GM12892 (cell line): ENCODE measurements around the gene NPHP4.

Experiments
- POLR2A ChIP-seq: IDR thresholded peaks from 2 replicates; pipeline ENCODE4 v1.6.1; 2011; ENCODE audit warnings: low read depth, low read length, control low read depth
- POLR2AphosphoS5 ChIP-seq: IDR thresholded peaks from 2 replicates; pipeline ENCODE4 v1.6.1; 2011; ENCODE audit warnings: low read depth, low read length, control low read depth
- TAF1 ChIP-seq: IDR thresholded peaks from 2 replicates; pipeline ENCODE4 v1.6.1; 2011; ENCODE audit warnings: low read depth, mild to moderate bottlenecking, control low read depth, low read length, borderline replicate concordance

- TF ChIP-seq POLR2A (no peak), POLR2AphosphoS5 (no peak), TAF1 (no peak)
These were observed 151.6 kb downstream of the NPHP4 start for GRCh38 chr1:5840551-5841001.
